Thyroid gland (tissue), 4 donors: ENCODE measurements around the gene ZMYM4. TPM values are rescaled to one million over a fixed set of nuclear protein-coding genes. Genes with fewer than 3 reads are reported as not detected.

Experiments
- DNase-seq, 2 donors: peaks; one replicate each; pipeline ENCODE4 v3.0.0-alpha.2; 2019
- H3K27ac ChIP-seq, 3 donors: fragments of 200-600 bp; sonication (generic); 1 replicate in 2 of 3; 2 replicates in 1 of 3; pipeline ENCODE4 v1.5.1; 2016 to 2019; ENCODE audit warnings: mild to moderate bottlenecking in 1 of 3, moderate library complexity in 1 of 3
- H3K27me3 ChIP-seq: fragments of 200-600 bp; sonication (generic); one replicate; pipeline ENCODE4 v1.5.1; 2019
- H3K36me3 ChIP-seq, 2 donors: fragments of 200-600 bp; sonication (generic); one replicate each; pipeline ENCODE4 v1.5.1; 2016 to 2019
- H3K4me1 ChIP-seq, 2 donors: fragments of 200-600 bp; sonication (generic); one replicate each; pipeline ENCODE4 v1.5.1; 2017 to 2019
- H3K4me3 ChIP-seq, 3 donors: fragments of 200-600 bp; sonication (generic); replicated peaks in 1 of 3; 1 replicate in 2 of 3; 2 replicates in 1 of 3; pipeline ENCODE4 v1.5.1; 2016; ENCODE audit warnings: mild to moderate bottlenecking in 1 of 3
- H3K9me3 ChIP-seq: fragments of 200-600 bp; sonication (generic); one replicate; pipeline ENCODE4 v1.5.1; 2017
- CTCF ChIP-seq, 6 experiments: fragments of 200-600 bp in 3 of 6; fragments of 450-650 bp in 3 of 6; sonication (generic) in 3 of 6; IDR thresholded peaks; one replicate each; pipeline ENCODE4 v1.5.1; 2016 to 2019; ENCODE audit warnings: antibody characterized with exemption in 6 of 6, mild to moderate bottlenecking in 2 of 6, inconsistent platforms in 1 of 6, moderate library complexity in 1 of 6
- POLR2A ChIP-seq, 2 donors: fragments of 450-650 bp; IDR thresholded peaks; one replicate each; pipeline ENCODE4 v1.6.1; 2017; ENCODE audit warnings: antibody characterized with exemption in 2 of 2, mild to moderate bottlenecking in 2 of 2, moderate library complexity in 1 of 2
- WGBS, 2 donors: methylation state at CpG; one replicate each; pipeline ENCODE4 v1.1.5; 2017; 5-methylcytosine and 5-hydroxymethylcytosine counted together
- intact Hi-C: fragments of 100-400 bp; cut with DNase I; formaldehyde crosslinking; loops from one replicate; pipeline ENCODE4 v1.15.1; 2023
- total RNA-seq, 4 donors: library from RNA; depleted of rRNA; stranded (reverse); fragments of >200 nt; gene quantifications; one replicate each; pipeline ENCODE4 v1.2.3, GENCODE V29; 2016

Gene ZMYM4
- total RNA-seq, 4 donors from 2014 or later = 46.8 to 71.6 (median 56.0) TPM

- H3K36me3 ChIP-seq = no peaks in the 10 kb centered on the region
Measured at GRCh38 chr1:35270836-35271235, 2.3 kb downstream of the ZMYM4 start.

GRCh38 chr1:35274197-35274596 is 5.7 kb downstream of the ZMYM4 start:
- H3K27ac ChIP-seq = no peak overlapping the region
- no peaks in the 10 kb centered on the region for H3K9me3 ChIP-seq
- TF ChIP-seq CTCF (IDR thresholded peaks at IDR 0.05) (no peak), POLR2A (IDR thresholded peaks at IDR 0.05) (no peak)
- H3K27me3 ChIP-seq = no peaks in the 10 kb centered on the region
- no peak for DNase-seq
- H3K4me1 ChIP-seq = peaks cover 9 to 11% of the 10 kb centered on the region in 2 donors
- intact Hi-C loops = no loop called here
- no peaks in the 10 kb centered on the region for H3K36me3 ChIP-seq
- no peak overlapping the region for H3K4me3 ChIP-seq
- whole genome bisulfite sequencing, 2 donors = 91 to 92% methylated on average over 4 of the region's 4 CpGs

More at GRCh38 chr1:35270836-35271235, 2.3 kb downstream of the ZMYM4 start:
- no peaks in the 10 kb centered on the region for H3K9me3 ChIP-seq
- peaks cover 10 to 11% of the 10 kb centered on the region in 2 donors for H3K4me1 ChIP-seq
- no peak overlapping the region for H3K4me3 ChIP-seq
- H3K27ac ChIP-seq = no peak overlapping the region
- 94 to 96% methylated on average over 3 of the region's 3 CpGs for WGBS, 2 donors
- no peaks in the 10 kb centered on the region for H3K27me3 ChIP-seq
- TF ChIP-seq CTCF (IDR thresholded peaks at IDR 0.05) (no peak), POLR2A (IDR thresholded peaks at IDR 0.05) (no peak)
- intact Hi-C loops = no loop called here
- no peak for DNase-seq

- Histone ChIP-seq H3K36me3 (no peaks in the 10 kb centered on the region), H3K4me1 (peaks cover 0 to 5% of the 10 kb centered on the region in 2 donors), H3K4me3 (no peak overlapping the region), H3K9me3 (no peaks in the 10 kb centered on the region), H3K27me3 (no peaks in the 10 kb centered on the region), H3K27ac (no peak overlapping the region)
- 94 to 97% methylated on average over 6 of the region's 6 CpGs for WGBS, 2 donors
- no peak for TF ChIP-seq CTCF (IDR thresholded peaks at IDR 0.05)
- no peak for TF ChIP-seq POLR2A (IDR thresholded peaks at IDR 0.05)
- DNase-seq = no peak
- intact Hi-C loops = no loop called here
Measured at GRCh38 chr1:35278886-35279554, 10.5 kb downstream of the ZMYM4 start.

GRCh38 chr1:35279555-35279904 is 11.0 kb downstream of the ZMYM4 start:
- Histone ChIP-seq H3K4me1 (peaks cover 0 to 5% of the 10 kb centered on the region in 2 donors), H3K36me3 (no peaks in the 10 kb centered on the region), H3K9me3 (no peaks in the 10 kb centered on the region), H3K27ac (no peak overlapping the region), H3K4me3 (no peak overlapping the region), H3K27me3 (no peaks in the 10 kb centered on the region)
- intact Hi-C loops = no loop called here
- WGBS, 2 donors = 93 to 95% methylated on average over 1 of the region's 1 CpG
- no peak for DNase-seq
- TF ChIP-seq POLR2A (IDR thresholded peaks at IDR 0.05) (no peak), CTCF (IDR thresholded peaks at IDR 0.05) (no peak)

- no peaks in the 10 kb centered on the region for H3K36me3 ChIP-seq
- H3K27me3 ChIP-seq = no peaks in the 10 kb centered on the region
- H3K4me3 ChIP-seq = no peak overlapping the region
- 96 to 100% methylated on average over 1 of the region's 1 CpG for WGBS, 2 donors
- TF ChIP-seq POLR2A (IDR thresholded peaks at IDR 0.05) = no peak
- no peak for TF ChIP-seq CTCF (IDR thresholded peaks at IDR 0.05)
- no peak for DNase-seq
- intact Hi-C loops = no loop called here
- peaks cover 0 to 5% of the 10 kb centered on the region in 2 donors for H3K4me1 ChIP-seq
- H3K27ac ChIP-seq = no peak overlapping the region
- H3K9me3 ChIP-seq = no peaks in the 10 kb centered on the region
Measured at GRCh38 chr1:35280006-35280405, 11.5 kb downstream of the ZMYM4 start.
